Measurements from ENCODE around the gene ITGA3. TPM values are rescaled to one million over a fixed set of nuclear protein-coding genes. Genes with fewer than 3 reads are reported as not detected.

ITGA3 gene
- polyA plus RNA-seq, 1 experiment, result 184 TPM

DNA sequence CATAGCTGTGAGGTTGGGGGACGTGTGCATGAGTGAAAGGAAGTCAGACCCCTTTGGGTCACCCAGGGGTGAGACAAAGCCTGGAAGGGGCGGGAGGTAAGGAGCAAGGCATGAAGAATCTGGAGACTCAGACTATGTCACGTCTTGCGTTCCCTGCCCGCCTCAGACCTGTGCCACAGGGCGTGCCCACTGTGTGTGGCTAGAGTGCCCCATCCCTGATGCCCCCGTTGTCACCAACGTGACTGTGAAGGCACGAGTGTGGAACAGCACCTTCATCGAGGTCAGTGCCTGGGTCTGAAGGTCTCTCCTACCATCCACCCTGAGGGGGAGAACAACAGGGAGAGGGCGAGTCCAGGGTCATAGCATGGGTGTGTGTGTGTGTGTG lies 24.2 kb downstream of the ITGA3 start:
- Histone ChIP-seq H3K4me3 (ENCODE audit: low read depth, low read length) (no peak overlapping the region), H3K27me3 (ENCODE audit: control insufficient read depth, insufficient read depth, low read length) (no peaks in the 10 kb centered on the region), H3K36me3 (ENCODE audit: control insufficient read depth, insufficient read depth, low read length) (peaks cover 52% of the 10 kb centered on the region)
- ChIA-PET CTCF (interaction anchor here (1.0 to 5.3 kb wide), 5 partner anchors 14 to 81 kb away, joined by 3 to 37 read pairs (median 6); partner anchors contain the start of gene PDK2), POLR2A (no interaction called here)
- no peak for DNase-seq (ENCODE audit: low read depth)
- no peak for TF ChIP-seq CTCF (IDR thresholded peaks at IDR 0.05; ENCODE audit: insufficient read depth, low read depth, low read length)

DNA sequence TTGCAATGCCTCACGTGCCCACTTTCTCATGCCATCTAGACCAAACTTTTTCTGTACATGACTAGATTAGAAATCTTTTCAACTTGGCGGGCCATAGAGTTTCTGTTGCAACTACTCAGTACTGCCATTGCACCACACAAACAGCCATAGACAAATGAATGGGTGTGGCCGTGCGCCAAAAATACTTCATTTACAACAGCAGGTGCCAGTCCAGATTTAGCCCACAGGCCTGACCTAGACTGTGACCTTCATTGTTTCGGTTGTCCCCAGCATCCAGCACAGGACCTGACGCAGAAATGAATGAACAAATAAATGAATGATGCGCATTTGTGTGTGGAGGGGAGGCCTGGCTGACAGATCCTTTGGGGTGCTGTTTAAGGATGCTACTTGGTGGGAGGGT lies 24.9 kb downstream of the ITGA3 start:
- no peaks in the 10 kb centered on the region for H3K27me3 ChIP-seq (ENCODE audit: control insufficient read depth, insufficient read depth, low read length)
- TF ChIP-seq CTCF (IDR thresholded peaks at IDR 0.05; ENCODE audit: insufficient read depth, low read depth, low read length), result no peak
- H3K36me3 ChIP-seq (ENCODE audit: control insufficient read depth, insufficient read depth, low read length), result peaks cover 49% of the 10 kb centered on the region
- POLR2A ChIA-PET, result no interaction called here
- H3K4me3 ChIP-seq (ENCODE audit: low read depth, low read length), result no peak overlapping the region
- no peak for DNase-seq (ENCODE audit: low read depth)
- CTCF ChIA-PET, result interaction anchor here (0.6 to 5.3 kb wide), 6 partner anchors 11 to 60 kb away, joined by 3 to 37 read pairs (median 5); partner anchors contain the start of gene PDK2

DNA sequence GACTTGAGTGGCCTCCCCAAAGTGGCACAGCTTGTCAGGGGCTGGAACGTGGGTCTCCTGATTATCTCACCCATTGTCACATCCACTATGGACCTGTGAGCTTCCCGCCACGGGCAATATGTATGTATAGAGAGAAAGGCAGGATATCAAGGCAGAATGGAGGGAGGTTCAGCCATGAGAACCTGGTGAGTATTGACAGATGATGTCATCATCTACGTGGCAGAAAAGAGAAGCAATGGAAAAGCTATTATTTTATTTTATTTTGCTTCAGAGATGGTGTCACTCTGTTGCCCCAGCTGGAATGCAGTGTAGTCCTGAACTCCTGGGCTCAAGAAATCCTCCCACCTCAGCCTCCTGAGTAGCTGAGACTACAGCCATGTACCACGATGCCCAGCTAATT lies 25.8 kb downstream of the ITGA3 start:
- peaks cover 42% of the 10 kb centered on the region for H3K36me3 ChIP-seq (ENCODE audit: control insufficient read depth, insufficient read depth, low read length)
- DNase-seq (ENCODE audit: low read depth), result no peak
- no peaks in the 10 kb centered on the region for H3K27me3 ChIP-seq (ENCODE audit: control insufficient read depth, insufficient read depth, low read length)
- no peak overlapping the region for H3K4me3 ChIP-seq (ENCODE audit: low read depth, low read length)
- TF ChIP-seq CTCF (IDR thresholded peaks at IDR 0.05; ENCODE audit: insufficient read depth, low read depth, low read length), result no peak
- ChIA-PET CTCF (interaction anchor here (0.6 to 5.3 kb wide), 10 partner anchors 11 to 529 kb away, joined by 3 to 37 read pairs (median 4); partner anchors contain the start of gene ITGA3), POLR2A (no interaction called here)

- H3K27me3 ChIP-seq (ENCODE audit: control insufficient read depth, insufficient read depth, low read length), result no peaks in the 10 kb centered on the region
- TF ChIP-seq CTCF (IDR thresholded peaks at IDR 0.05; ENCODE audit: insufficient read depth, low read depth, low read length), result peak; percentile 98
- CTCF ChIA-PET, result interaction anchor here (0.5 to 2.7 kb wide), 38 partner anchors 9 to 661 kb away, joined by 3 to 102 read pairs (median 6); partner anchors contain the start of genes DLX3, ITGA3 and SAMD14
- no peak overlapping the region for H3K4me3 ChIP-seq (ENCODE audit: low read depth, low read length)
- no peak for DNase-seq (ENCODE audit: low read depth)
- POLR2A ChIA-PET, result no interaction called here
- H3K36me3 ChIP-seq (ENCODE audit: control insufficient read depth, insufficient read depth, low read length), result peaks cover 15% of the 10 kb centered on the region
These were observed 31.5 kb downstream of the ITGA3 start for GRCh38 chr17:50087246-50087911.

DNA sequence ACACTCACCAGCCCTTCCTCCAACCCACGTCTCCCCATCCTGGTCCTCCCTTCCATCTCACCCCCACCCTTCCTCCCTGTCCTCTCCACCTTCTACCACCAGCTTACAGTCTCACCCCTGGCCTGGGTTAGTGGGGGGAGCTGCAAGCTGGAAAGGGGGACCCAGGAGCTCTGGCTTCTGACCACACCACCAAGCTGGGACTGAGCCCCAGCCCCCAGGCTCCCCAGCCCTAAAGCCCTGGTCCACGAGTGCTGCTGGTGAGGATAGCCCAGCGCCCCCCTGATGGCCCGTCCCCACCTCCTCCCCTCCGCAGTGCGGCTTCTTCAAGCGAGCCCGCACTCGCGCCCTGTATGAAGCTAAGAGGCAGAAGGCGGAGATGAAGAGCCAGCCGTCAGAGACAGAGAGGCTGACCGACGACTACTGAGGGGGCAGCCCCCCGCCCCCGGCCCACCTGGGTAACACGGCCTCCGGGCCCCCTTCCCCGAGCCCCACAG lies 32.0 kb downstream of the ITGA3 start:
- POLR2A ChIA-PET, result no interaction called here
- Histone ChIP-seq H3K27me3 (ENCODE audit: control insufficient read depth, insufficient read depth, low read length) (no peaks in the 10 kb centered on the region), H3K4me3 (ENCODE audit: low read depth, low read length) (no peak overlapping the region), H3K36me3 (ENCODE audit: control insufficient read depth, insufficient read depth, low read length) (peaks cover 15% of the 10 kb centered on the region)
- TF ChIP-seq CTCF (IDR thresholded peaks at IDR 0.05; ENCODE audit: insufficient read depth, low read depth, low read length), result no peak
- no peak for DNase-seq (ENCODE audit: low read depth)
- CTCF ChIA-PET, result interaction anchor here (0.5 to 2.7 kb wide), 36 partner anchors 8 to 662 kb away, joined by 3 to 102 read pairs (median 6); partner anchors contain the start of genes DLX3, ITGA3 and SAMD14
